Activated CD4-positive, alpha-beta T cell treated with anti-CD3 and anti-CD28 coated beads for 36 hours (primary cell): ENCODE measurements around the gene NTNG1. TPM values are rescaled to one million over a fixed set of nuclear protein-coding genes. Genes with fewer than 3 reads are reported as not detected.

Experiments used
- ATAC-seq: fragments of 200-7000 bp; cut with Tn5 transposase; one replicate; pipeline ENCODE4 v1.10.0; 2021; ENCODE audit warnings: mild to moderate bottlenecking, moderate library complexity
- CTCF ChIA-PET: fragments of 350-600 bp; sonication (Branson Sonifier 250); formaldehyde crosslinking; loops from one replicate; lab custom pipeline; 2021; ENCODE audit warnings: antibody characterized with exemption; lab: Charles Lee
- POLR2A ChIA-PET: fragments of 350-600 bp; sonication (Branson Sonifier 250); formaldehyde crosslinking; loops from one replicate; lab custom pipeline; 2021; ENCODE audit warnings: antibody characterized with exemption, inconsistent platforms; lab: Charles Lee
- DNase-seq: peaks from one replicate; pipeline ENCODE4 v3.0.0-alpha.2; 2020
- H3K27ac Mint-ChIP-seq: one replicate; pipeline ENCODE4 v1.8.0; 2021; ENCODE audit warnings: mixed read lengths
- H3K27me3 Mint-ChIP-seq: one replicate; pipeline ENCODE4 v1.8.0; 2021; ENCODE audit warnings: mixed read lengths
- H3K36me3 Mint-ChIP-seq: one replicate; pipeline ENCODE4 v1.8.0; 2021; ENCODE audit warnings: low read depth, mixed read lengths
- H3K4me1 Mint-ChIP-seq: one replicate; pipeline ENCODE4 v1.8.0; 2021; ENCODE audit warnings: mixed read lengths
- H3K4me3 Mint-ChIP-seq: one replicate; pipeline ENCODE4 v1.8.0; 2021; ENCODE audit warnings: mild to moderate bottlenecking, moderate library complexity, mixed read lengths
- H3K9me3 Mint-ChIP-seq: one replicate; pipeline ENCODE4 v1.8.0; 2021; ENCODE audit warnings: low read depth, mixed read lengths
- intact Hi-C, 2 experiments: fragments of 100-400 bp; cut with DNase I in 1 of 2; cut with micrococcal nuclease in 1 of 2; formaldehyde crosslinking; loops; one replicate each; pipeline versions ENCODE4 v1.14.2 to v1.15.1; 2022 to 2024; cut with DNase I, micrococcal nuclease
- total RNA-seq, 2 experiments: library from RNA; stranded (reverse); gene quantifications; one replicate each; pipeline ENCODE4 v1.2.3, GENCODE V29; 2021

NTNG1 gene
- total RNA-seq, 2 experiments from 2014 or later, result 0.28 TPM; not detected in 1

DNA sequence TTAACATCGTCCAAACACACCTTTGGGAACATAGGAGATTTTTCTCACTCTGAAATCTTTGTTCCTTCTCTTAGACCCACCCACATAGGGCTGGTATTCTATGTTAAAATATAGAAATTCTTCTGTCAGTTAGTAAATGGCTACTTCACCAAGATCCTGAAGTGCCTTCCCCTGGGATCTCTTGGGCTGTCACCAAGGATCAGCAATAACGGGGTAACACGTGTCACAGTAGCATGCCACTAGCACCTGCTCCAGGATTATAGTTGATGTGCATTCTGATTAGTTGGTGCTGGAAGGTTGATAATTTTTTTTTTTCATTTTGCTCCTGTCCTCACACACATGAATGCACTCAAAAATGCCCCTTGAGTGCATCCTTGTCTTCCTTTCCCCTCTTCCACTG is 298.7 kb downstream of the NTNG1 start:
- H3K9me3 Mint-ChIP-seq, result no peaks in the 10 kb centered on the region
- ATAC-seq (no peak), DNase-seq (no peak)
- ChIA-PET POLR2A (no interaction called here), CTCF (interaction anchor here (0.8 kb wide), 1 partner anchor 90 kb away, joined by 4 read pairs; no protein-coding TSS in a partner anchor)
- no peaks in the 10 kb centered on the region for H3K4me1 Mint-ChIP-seq
- no peak overlapping the region for H3K27ac Mint-ChIP-seq
- intact Hi-C loops, result no loop called here
- H3K36me3 Mint-ChIP-seq, result no peaks in the 10 kb centered on the region
- H3K4me3 Mint-ChIP-seq, result no peak overlapping the region
- H3K27me3 Mint-ChIP-seq, result peaks cover 2% of the 10 kb centered on the region

DNA sequence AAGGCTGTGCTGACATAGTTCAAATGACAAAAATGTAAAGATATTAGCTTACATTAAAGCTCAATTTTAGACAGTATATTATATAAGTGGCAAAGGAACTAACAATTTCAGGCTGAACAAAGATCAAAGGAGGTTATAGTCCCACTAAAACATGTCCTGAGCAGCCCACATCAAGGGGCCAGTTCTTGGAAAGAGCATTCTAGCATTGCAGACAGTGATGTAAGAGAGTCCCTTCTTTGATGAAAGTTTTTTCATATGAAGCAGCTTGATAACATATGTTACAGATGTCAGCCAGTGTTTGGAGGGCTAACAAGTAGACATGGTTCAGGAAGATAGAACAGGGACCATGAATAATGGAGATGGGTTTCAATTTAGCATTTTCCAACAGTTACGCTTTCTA is 301.7 kb downstream of the NTNG1 start:
- Mint-ChIP-seq H3K36me3 (no peaks in the 10 kb centered on the region), H3K4me3 (no peak overlapping the region), H3K27me3 (peaks cover 2% of the 10 kb centered on the region), H3K4me1 (no peaks in the 10 kb centered on the region), H3K27ac (no peak overlapping the region), H3K9me3 (no peaks in the 10 kb centered on the region)
- no peak for ATAC-seq
- ChIA-PET POLR2A (no interaction called here), CTCF (no interaction called here)
- no peak for DNase-seq
- intact Hi-C loops, result no loop called here

DNA sequence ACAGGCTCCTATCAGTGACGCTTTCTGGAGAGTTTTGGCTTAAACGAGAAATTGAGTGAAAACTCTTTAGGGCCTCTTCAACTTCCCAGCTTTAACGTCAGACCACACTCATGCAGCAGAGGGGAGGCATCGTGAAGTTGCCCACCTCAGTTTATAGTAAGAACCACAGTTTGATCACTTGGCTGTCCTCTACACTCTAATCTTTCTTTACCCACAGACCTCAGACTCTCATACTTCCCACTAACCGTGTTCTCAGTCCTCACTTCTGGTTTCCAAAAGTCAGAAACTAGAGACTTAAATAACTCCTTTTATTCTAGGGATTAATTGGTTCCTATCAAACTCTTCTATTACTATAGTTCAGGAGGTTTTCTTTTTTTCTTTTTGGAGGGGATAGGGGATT is 302.2 kb downstream of the NTNG1 start:
- no peaks in the 10 kb centered on the region for H3K9me3 Mint-ChIP-seq
- DNase-seq (no peak), ATAC-seq (no peak)
- H3K27me3 Mint-ChIP-seq, result peaks cover 2% of the 10 kb centered on the region
- no peaks in the 10 kb centered on the region for H3K4me1 Mint-ChIP-seq
- H3K4me3 Mint-ChIP-seq, result no peak overlapping the region
- intact Hi-C loops, result no loop called here
- CTCF ChIA-PET, result no interaction called here
- POLR2A ChIA-PET, result no interaction called here
- no peaks in the 10 kb centered on the region for H3K36me3 Mint-ChIP-seq
- H3K27ac Mint-ChIP-seq, result no peak overlapping the region

- no peak overlapping the region for H3K4me3 Mint-ChIP-seq
- ATAC-seq (no peak), DNase-seq (no peak)
- intact Hi-C loops, result no loop called here
- H3K36me3 Mint-ChIP-seq, result no peaks in the 10 kb centered on the region
- no peak overlapping the region for H3K27ac Mint-ChIP-seq
- ChIA-PET CTCF (interaction anchor here (1.0 kb wide), 1 partner anchor 15 kb away, joined by 3 read pairs; no protein-coding TSS in a partner anchor), POLR2A (no interaction called here)
- H3K27me3 Mint-ChIP-seq, result peaks cover 2% of the 10 kb centered on the region
- no peaks in the 10 kb centered on the region for H3K9me3 Mint-ChIP-seq
- H3K4me1 Mint-ChIP-seq, result no peaks in the 10 kb centered on the region
These were observed 303.0 kb downstream of the NTNG1 start for GRCh38 chr1:107443860-107444259.

DNA sequence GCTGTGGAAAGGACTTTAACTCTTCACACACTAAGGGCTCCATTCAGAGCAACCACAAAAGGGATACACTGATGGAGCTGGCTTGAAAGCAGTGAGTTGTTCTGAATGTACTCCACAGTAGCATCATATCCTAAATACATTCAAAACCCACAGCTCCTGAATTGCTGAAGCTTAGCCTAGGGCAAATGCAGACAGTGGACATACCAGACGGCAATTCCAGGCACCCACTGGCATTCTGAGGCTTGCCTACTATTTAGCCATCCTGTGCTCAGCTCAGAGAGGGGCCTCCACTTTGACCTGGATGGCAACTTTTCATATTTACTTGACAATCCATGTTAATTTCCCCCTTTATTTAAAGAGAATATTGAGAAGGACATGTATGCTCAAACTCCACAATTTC is 303.5 kb downstream of the NTNG1 start:
- Mint-ChIP-seq H3K27ac (no peak overlapping the region), H3K27me3 (no peaks in the 10 kb centered on the region), H3K36me3 (no peaks in the 10 kb centered on the region), H3K4me3 (no peak overlapping the region), H3K4me1 (no peaks in the 10 kb centered on the region), H3K9me3 (no peaks in the 10 kb centered on the region)
- DNase-seq (no peak), ATAC-seq (no peak)
- ChIA-PET CTCF (interaction anchor here (1.0 kb wide), 1 partner anchor 15 kb away, joined by 3 read pairs; no protein-coding TSS in a partner anchor), POLR2A (no interaction called here)
- intact Hi-C loops, result no loop called here

DNA sequence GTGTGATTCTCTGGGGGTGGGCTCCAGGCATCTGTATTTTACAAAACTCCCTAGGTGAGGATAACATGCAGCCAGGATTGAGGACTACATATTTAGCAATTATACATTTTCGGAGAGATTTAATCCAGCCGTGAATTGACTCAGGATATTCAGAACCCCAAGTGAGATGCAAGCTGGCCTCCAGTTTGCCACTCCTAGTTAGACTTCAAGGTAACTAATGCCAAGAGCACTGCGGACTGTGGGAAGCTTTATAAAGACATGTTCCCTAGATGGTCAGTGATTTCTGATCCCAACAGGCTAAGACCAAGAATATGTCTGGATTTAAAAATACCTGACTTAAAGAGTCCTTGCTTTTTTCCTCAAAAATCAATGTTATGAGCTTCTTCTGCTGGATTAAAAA is 308.5 kb downstream of the NTNG1 start:
- DNase-seq (no peak), ATAC-seq (no peak)
- ChIA-PET POLR2A (no interaction called here), CTCF (interaction anchor here (0.7 kb wide), 1 partner anchor 130 kb away, joined by 3 read pairs; no protein-coding TSS in a partner anchor)
- no peaks in the 10 kb centered on the region for H3K9me3 Mint-ChIP-seq
- H3K27ac Mint-ChIP-seq, result no peak overlapping the region
- H3K36me3 Mint-ChIP-seq, result no peaks in the 10 kb centered on the region
- H3K4me3 Mint-ChIP-seq, result no peak overlapping the region
- H3K4me1 Mint-ChIP-seq, result no peaks in the 10 kb centered on the region
- peaks cover 4% of the 10 kb centered on the region for H3K27me3 Mint-ChIP-seq
- intact Hi-C loops, result no loop called here

DNA sequence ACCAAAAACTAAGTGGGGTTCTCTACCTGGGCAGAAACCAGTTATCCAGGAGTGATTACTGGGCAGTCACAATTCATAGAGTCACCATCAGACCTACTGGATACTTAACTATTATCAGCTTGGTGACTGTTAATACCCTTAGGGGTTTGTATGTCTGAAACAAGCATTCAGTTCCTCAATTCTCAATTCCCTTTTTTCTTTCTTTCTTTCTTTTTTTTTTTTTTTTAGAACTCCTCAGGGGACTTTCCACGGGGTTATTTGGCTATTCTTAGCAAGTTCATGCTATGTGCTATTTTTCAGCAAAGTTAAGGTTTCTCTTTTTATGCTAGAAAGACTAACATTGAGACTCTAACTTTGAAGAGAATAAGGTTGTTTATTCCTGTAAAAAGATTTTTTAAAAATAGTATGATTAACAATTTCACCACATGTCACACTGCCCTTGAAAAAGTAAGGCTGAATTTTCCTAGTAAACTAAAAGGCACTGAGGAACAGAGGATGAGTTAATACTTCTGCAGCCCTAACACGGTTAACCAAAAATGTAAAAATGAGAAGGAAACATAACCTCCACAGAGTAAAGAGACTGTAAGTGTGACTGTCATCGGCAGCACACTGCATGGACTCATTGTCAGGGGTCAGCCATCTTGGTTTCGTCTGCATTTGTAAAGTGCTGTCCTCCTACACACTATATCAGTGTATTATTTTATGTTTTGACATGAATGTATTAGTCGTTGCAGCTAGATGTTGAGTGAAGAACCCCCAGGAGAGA is 310.2 kb downstream of the NTNG1 start:
- intact Hi-C loops, result no loop called here
- H3K27ac Mint-ChIP-seq, result no peak overlapping the region
- no peaks in the 10 kb centered on the region for H3K36me3 Mint-ChIP-seq
- ChIA-PET POLR2A (no interaction called here), CTCF (interaction anchor here (0.7 kb wide), 1 partner anchor 42 kb away, joined by 3 read pairs; no protein-coding TSS in a partner anchor)
- no peak overlapping the region for H3K4me3 Mint-ChIP-seq
- H3K9me3 Mint-ChIP-seq, result no peaks in the 10 kb centered on the region
- peaks cover 4% of the 10 kb centered on the region for H3K27me3 Mint-ChIP-seq
- ATAC-seq, result no peak
- no peak for DNase-seq
- no peaks in the 10 kb centered on the region for H3K4me1 Mint-ChIP-seq

DNA sequence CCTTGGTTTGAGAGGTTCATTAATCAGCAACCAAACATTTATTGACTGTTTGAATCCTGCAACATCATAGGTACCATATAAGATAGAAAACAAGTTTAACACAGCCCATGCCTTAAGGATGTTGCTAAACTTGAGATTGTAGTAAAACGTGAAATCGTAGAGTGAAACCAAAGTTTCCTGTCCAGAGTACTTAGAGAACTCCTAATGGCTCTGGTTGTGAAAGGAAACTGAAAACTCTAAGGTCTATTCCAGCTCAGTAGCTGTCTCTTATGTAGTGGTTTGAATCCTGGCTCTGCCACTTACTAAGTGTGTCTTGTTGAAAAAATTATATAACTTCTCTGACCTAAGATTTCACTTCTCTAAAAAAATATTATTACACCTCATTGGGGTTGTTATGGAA is 310.9 kb downstream of the NTNG1 start:
- H3K27me3 Mint-ChIP-seq, result peaks cover 4% of the 10 kb centered on the region
- H3K36me3 Mint-ChIP-seq, result no peaks in the 10 kb centered on the region
- intact Hi-C loops, result no loop called here
- no peaks in the 10 kb centered on the region for H3K4me1 Mint-ChIP-seq
- ChIA-PET CTCF (no interaction called here), POLR2A (no interaction called here)
- no peak for DNase-seq
- no peaks in the 10 kb centered on the region for H3K9me3 Mint-ChIP-seq
- ATAC-seq, result no peak
- no peak overlapping the region for H3K27ac Mint-ChIP-seq
- no peak overlapping the region for H3K4me3 Mint-ChIP-seq

DNA sequence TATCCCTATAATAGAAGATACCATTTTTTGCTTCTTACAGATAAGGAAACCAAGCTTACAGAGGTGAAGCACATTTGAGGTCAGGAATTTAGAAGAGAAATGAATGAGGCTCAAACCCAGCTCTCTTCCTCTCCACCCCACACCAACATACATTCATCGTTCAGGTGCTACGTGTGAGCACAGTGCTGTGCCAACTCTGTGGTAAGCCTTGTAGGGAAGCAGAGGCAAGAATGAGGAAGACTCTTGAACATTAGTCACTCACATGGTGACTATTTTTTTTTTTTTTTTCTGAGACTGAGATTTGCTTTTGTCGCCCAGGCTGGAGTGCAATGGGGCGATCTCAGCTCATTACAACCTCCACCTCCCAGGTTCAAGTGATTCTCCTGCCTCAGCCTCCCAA is 314.0 kb downstream of the NTNG1 start:
- no peak overlapping the region for H3K4me3 Mint-ChIP-seq
- ChIA-PET POLR2A (no interaction called here), CTCF (no interaction called here)
- ATAC-seq, result no peak
- H3K27ac Mint-ChIP-seq, result no peak overlapping the region
- H3K36me3 Mint-ChIP-seq, result no peaks in the 10 kb centered on the region
- intact Hi-C loops, result no loop called here
- DNase-seq, result no peak
- no peaks in the 10 kb centered on the region for H3K9me3 Mint-ChIP-seq
- no peaks in the 10 kb centered on the region for H3K4me1 Mint-ChIP-seq
- H3K27me3 Mint-ChIP-seq, result peaks cover 4% of the 10 kb centered on the region

GRCh38 chr1:107457989-107458388 is 317.1 kb downstream of the NTNG1 start:
- intact Hi-C loops, result no loop called here
- ChIA-PET POLR2A (no interaction called here), CTCF (interaction anchor here (1.2 kb wide), 1 partner anchor 13 kb away, joined by 3 read pairs; no protein-coding TSS in a partner anchor)
- DNase-seq (no peak), ATAC-seq (no peak)
- Mint-ChIP-seq H3K4me3 (no peak overlapping the region), H3K27me3 (peaks cover 2% of the 10 kb centered on the region), H3K4me1 (no peaks in the 10 kb centered on the region), H3K27ac (no peak overlapping the region), H3K9me3 (no peaks in the 10 kb centered on the region), H3K36me3 (no peaks in the 10 kb centered on the region)

- no peaks in the 10 kb centered on the region for H3K36me3 Mint-ChIP-seq
- H3K4me3 Mint-ChIP-seq, result no peak overlapping the region
- no peaks in the 10 kb centered on the region for H3K4me1 Mint-ChIP-seq
- H3K9me3 Mint-ChIP-seq, result no peaks in the 10 kb centered on the region
- DNase-seq (no peak), ATAC-seq (no peak)
- ChIA-PET CTCF (interaction anchor here (0.9 to 1.2 kb wide), 3 partner anchors 9 to 15 kb away, joined by 3 read pairs; no protein-coding TSS in a partner anchor), POLR2A (interaction anchor here (0.6 kb wide), 1 partner anchor 64 kb away, joined by 4 read pairs; no protein-coding TSS in a partner anchor)
- no peak overlapping the region for H3K27ac Mint-ChIP-seq
- intact Hi-C loops, result no loop called here
- H3K27me3 Mint-ChIP-seq, result peaks cover 2% of the 10 kb centered on the region
These were observed 318.5 kb downstream of the NTNG1 start for GRCh38 chr1:107459204-107459904.
